Measurements from ENCODE around the gene ZKSCAN5. TPM values are rescaled to one million over a fixed set of nuclear protein-coding genes. Genes with fewer than 3 reads are reported as not detected.

The ZKSCAN5 gene
- total and polyA plus RNA-seq, 2 donors (not counting 1 experiment from before 2014, with no cell fraction given): 9.6 to 17.5 TPM

DNA sequence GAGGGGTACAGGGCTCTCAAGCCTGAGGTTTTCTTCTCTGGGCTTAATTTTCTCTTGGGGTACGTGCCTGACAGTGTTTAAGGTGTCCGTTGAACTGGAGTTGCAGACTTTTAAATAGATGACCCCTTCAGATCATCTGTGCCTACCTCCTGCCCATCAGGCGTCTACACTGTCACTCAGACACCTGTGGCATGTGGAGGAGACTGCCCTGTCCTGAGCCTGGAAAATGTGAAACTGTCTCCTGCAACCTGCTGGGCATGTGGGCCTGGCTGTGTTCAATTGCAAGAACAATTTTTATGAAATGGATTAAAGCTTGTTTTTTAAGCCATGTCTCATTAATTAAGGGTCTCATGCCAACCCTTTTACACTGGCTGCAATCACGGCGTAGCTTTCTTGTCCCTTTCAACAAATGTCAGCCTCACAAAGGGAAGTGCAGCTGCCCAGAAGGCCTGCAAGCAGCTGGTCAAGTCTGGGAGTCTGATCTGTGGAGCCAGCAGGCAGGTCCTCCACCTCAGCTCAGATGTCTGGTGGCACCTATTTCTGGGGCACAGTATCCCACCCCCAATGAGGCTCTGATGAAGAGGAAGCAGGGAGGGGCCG, 47.3 kb upstream of the ZKSCAN5 start:
- Histone ChIP-seq H4K20me1 (ENCODE audit: control insufficient read depth, extremely low read depth, insufficient read depth, low read length) (no peaks in the 10 kb centered on the region), H3K27ac (ENCODE audit: insufficient read depth, low read length) (no peak overlapping the region), H2AFZ (ENCODE audit: low read length) (no peak overlapping the region), H3K4me3 (replicated peaks in 1 of 4; ENCODE audit: control extremely low read depth in 1 of 4, insufficient read depth in 1 of 4, low read depth in 3 of 4, low read length in 4 of 4) (no peak overlapping the region), H3K9ac (ENCODE audit: insufficient read depth, low read length) (no peak overlapping the region), H3K27me3 (ENCODE audit: control insufficient read depth, insufficient read depth, low read length) (no peaks in the 10 kb centered on the region), H3K4me1 (ENCODE audit: control insufficient read depth, extremely low read depth, insufficient read depth, low read length) (no peaks in the 10 kb centered on the region), H3K36me3 (ENCODE audit: control insufficient read depth, insufficient read depth, low read length) (peaks cover 27% of the 10 kb centered on the region), H3K9me3 (ENCODE audit: control insufficient read depth, insufficient read depth, low read depth, low read length) (no peaks in the 10 kb centered on the region), H3K79me2 (ENCODE audit: control insufficient read depth, insufficient read depth, low read length) (peaks cover 39% of the 10 kb centered on the region), H3K4me2 (ENCODE audit: extremely low read depth, insufficient read depth, low read length) (no peak overlapping the region)
- DNase-seq (ENCODE audit: low read depth in 2 of 2): no peak
- TF ChIP-seq, protein P1, sequence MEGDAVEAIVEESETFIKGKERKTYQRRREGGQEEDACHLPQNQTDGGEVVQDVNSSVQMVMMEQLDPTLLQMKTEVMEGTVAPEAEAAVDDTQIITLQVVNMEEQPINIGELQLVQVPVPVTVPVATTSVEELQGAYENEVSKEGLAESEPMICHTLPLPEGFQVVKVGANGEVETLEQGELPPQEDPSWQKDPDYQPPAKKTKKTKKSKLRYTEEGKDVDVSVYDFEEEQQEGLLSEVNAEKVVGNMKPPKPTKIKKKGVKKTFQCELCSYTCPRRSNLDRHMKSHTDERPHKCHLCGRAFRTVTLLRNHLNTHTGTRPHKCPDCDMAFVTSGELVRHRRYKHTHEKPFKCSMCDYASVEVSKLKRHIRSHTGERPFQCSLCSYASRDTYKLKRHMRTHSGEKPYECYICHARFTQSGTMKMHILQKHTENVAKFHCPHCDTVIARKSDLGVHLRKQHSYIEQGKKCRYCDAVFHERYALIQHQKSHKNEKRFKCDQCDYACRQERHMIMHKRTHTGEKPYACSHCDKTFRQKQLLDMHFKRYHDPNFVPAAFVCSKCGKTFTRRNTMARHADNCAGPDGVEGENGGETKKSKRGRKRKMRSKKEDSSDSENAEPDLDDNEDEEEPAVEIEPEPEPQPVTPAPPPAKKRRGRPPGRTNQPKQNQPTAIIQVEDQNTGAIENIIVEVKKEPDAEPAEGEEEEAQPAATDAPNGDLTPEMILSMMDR (conservative IDR thresholded peaks at IDR 0.05 in 1 of 2, IDR thresholded peaks at IDR 0.05 in 1 of 2; ENCODE audit: low read depth in 1 of 2, low read length in 2 of 2): no peak
- no peak for TF ChIP-seq EZH2 (IDR thresholded peaks at IDR 0.05; ENCODE audit: low read length, missing control alignments)

DNA sequence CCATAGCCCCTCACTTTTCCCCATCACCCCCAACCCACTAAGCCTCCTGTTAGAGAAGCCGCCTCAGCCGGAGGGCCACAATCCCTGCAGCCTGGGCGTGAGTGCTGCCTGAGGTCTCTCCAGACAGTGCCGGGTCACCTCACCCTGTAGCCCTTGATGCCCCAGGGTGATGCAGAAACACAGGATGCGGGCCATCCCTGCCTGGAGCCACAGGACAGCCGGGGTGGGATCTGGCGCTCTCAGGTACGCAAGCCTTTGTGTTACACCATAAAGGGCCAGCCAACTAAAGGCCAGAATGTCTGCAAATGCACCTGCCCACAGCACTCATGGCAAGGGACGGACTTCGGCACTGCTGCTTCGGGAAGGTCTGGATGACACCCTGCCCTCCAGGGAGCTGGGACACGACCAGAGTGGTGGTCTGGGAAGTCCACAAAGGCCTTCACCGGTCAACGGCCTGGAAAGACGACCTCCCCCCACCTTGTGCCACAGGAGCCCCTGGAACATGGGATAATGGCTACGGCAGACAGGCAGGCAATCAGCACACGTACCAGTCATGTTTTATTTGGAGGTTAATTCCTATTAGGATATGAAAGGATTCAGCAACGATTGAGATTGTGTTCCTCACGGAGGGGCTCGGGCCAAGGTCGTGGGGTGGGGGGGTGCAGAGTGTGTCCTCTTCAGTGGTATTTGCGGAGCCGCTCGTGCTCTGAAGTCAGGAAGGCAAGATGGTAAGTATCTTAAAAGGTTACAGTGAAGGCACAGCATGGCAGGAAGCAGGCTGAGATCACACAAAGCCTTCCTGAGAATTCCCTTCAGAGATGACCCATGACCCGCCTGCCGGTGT, 46.6 kb upstream of the ZKSCAN5 start:
- DNase-seq (ENCODE audit: low read depth in 2 of 2): no peak
- H3K4me2 ChIP-seq (ENCODE audit: extremely low read depth, insufficient read depth, low read length): no peak overlapping the region
- no peak overlapping the region for H3K9ac ChIP-seq (ENCODE audit: insufficient read depth, low read length)
- peaks cover 22% of the 10 kb centered on the region for H3K36me3 ChIP-seq (ENCODE audit: control insufficient read depth, insufficient read depth, low read length)
- H4K20me1 ChIP-seq (ENCODE audit: control insufficient read depth, extremely low read depth, insufficient read depth, low read length): no peaks in the 10 kb centered on the region
- H3K27me3 ChIP-seq (ENCODE audit: control insufficient read depth, insufficient read depth, low read length): no peaks in the 10 kb centered on the region
- H3K4me3 ChIP-seq (replicated peaks in 1 of 4; ENCODE audit: control extremely low read depth in 1 of 4, insufficient read depth in 1 of 4, low read depth in 3 of 4, low read length in 4 of 4): no peak overlapping the region
- H3K4me1 ChIP-seq (ENCODE audit: control insufficient read depth, extremely low read depth, insufficient read depth, low read length): no peaks in the 10 kb centered on the region
- H2AFZ ChIP-seq (ENCODE audit: low read length): no peak overlapping the region
- no peak overlapping the region for H3K27ac ChIP-seq (ENCODE audit: insufficient read depth, low read length)
- no peaks in the 10 kb centered on the region for H3K9me3 ChIP-seq (ENCODE audit: control insufficient read depth, insufficient read depth, low read depth, low read length)
- TF ChIP-seq, protein P1 (conservative IDR thresholded peaks at IDR 0.05 in 1 of 2, IDR thresholded peaks at IDR 0.05 in 1 of 2; ENCODE audit: low read depth in 1 of 2, low read length in 2 of 2): no peak
- TF ChIP-seq EZH2 (IDR thresholded peaks at IDR 0.05; ENCODE audit: low read length, missing control alignments): no peak
- H3K79me2 ChIP-seq (ENCODE audit: control insufficient read depth, insufficient read depth, low read length): peaks cover 46% of the 10 kb centered on the region

DNA sequence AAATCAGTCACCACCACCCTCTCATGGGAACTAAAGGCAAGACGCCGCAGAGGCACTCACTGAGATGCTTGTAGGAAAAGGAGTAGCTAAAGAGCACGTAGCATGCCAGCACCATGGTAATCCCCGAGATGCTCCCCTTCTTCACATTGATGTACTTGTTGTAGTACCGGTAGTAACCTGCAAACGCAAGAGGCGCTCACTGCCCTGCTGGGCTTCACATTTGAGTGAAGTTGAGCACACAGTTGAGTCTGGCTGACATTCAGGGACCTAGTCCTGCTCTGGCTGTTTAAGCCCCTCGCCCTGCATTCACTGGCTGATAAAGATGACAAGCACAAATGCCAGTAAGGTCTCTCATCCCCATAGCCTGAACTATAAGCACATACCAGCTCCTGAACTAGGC, 45.4 kb upstream of the ZKSCAN5 start:
- Histone ChIP-seq H3K4me1 (ENCODE audit: control insufficient read depth, extremely low read depth, insufficient read depth, low read length) (no peaks in the 10 kb centered on the region), H3K9me3 (ENCODE audit: control insufficient read depth, insufficient read depth, low read depth, low read length) (no peaks in the 10 kb centered on the region), H3K4me2 (ENCODE audit: extremely low read depth, insufficient read depth, low read length) (no peak overlapping the region), H2AFZ (ENCODE audit: low read length) (no peak overlapping the region), H3K4me3 (replicated peaks in 1 of 4; ENCODE audit: control extremely low read depth in 1 of 4, insufficient read depth in 1 of 4, low read depth in 3 of 4, low read length in 4 of 4) (no peak overlapping the region), H4K20me1 (ENCODE audit: control insufficient read depth, extremely low read depth, insufficient read depth, low read length) (no peaks in the 10 kb centered on the region), H3K27ac (ENCODE audit: insufficient read depth, low read length) (no peak overlapping the region), H3K9ac (ENCODE audit: insufficient read depth, low read length) (no peak overlapping the region), H3K36me3 (ENCODE audit: control insufficient read depth, insufficient read depth, low read length) (peaks cover 16% of the 10 kb centered on the region), H3K79me2 (ENCODE audit: control insufficient read depth, insufficient read depth, low read length) (peaks cover 57% of the 10 kb centered on the region), H3K27me3 (ENCODE audit: control insufficient read depth, insufficient read depth, low read length) (no peaks in the 10 kb centered on the region)
- no peak for DNase-seq (ENCODE audit: low read depth in 2 of 2)
- TF ChIP-seq, protein P1 (conservative IDR thresholded peaks at IDR 0.05 in 1 of 2, IDR thresholded peaks at IDR 0.05 in 1 of 2; ENCODE audit: low read depth in 1 of 2, low read length in 2 of 2): peak; percentile 17 to 43
- no peak for TF ChIP-seq EZH2 (IDR thresholded peaks at IDR 0.05; ENCODE audit: low read length, missing control alignments)
